Measurements from ENCODE around the gene URB2.

DNA sequence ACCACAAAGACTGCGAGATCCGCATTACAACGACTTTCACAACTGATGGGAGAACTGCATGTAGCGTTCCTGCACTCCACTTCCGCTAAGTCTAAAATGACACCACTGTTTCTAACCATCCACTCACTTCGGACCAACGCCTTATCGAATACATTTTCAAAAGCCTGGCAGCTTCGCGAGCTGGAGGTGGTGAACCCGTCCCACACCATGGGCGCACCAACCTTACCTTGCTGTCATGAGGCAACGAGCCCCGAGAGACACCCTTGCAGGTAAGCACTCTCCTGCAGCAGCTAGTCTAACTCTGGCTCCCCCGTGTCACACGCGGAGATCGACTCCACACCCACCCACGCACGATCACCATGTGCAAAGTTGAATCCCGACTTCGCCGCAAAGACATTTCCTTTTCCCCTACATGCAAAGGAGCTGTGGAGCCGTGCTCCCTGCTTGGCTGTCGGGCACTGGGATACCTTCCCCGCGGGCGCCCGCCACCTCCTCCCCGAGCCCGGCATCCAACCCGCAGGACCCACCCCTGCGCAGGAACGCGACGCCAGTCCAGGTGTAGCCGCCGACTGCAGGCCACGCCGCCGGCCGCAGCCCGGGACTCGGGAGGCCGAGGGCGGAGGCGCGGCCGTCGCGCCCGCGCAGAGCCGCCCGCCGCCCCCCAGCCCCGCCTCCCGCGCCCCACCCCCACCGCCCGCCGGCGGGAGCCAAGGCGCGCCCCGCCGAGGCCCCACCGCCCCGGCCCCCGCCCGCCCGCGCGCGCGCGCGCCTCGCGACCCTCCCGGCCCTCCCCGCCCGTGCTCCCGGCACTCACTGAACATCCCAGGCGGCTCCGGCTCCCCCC lies 754 bp upstream of the URB2 start:
- TF ChIP-seq POLR2A (IDR thresholded peaks at IDR 0.05), result no peak
- no peak for TF ChIP-seq CTCF (IDR thresholded peaks at IDR 0.05)

All from stomach (tissue), 4 donors.